Activated T-cell treated with anti-CD3 and anti-CD28 coated beads, Interleukin-2, amount 50 U/mL, for 72 hours (primary cell): ENCODE data around the gene TADA2B. TPM values are rescaled to one million over a fixed set of nuclear protein-coding genes. Genes with fewer than 3 reads are reported as not detected.
A peak's percentile ranks its signal among the peaks of the same experiment; 100 is the strongest.

Experiments
- ATAC-seq, 2 donors: fragments of 150-1000 bp; cut with Tn5 transposase; replicated peaks in 1 of 2; 2 replicates each; pipeline ENCODE4 v1.10.0; 2021; ENCODE audit warnings: moderate library complexity in 2 of 2, mild to moderate bottlenecking in 1 of 2
- DNase-seq, 2 donors: peaks; one replicate each; pipeline ENCODE4 v3.0.0; 2021 to 2022; ENCODE audit warnings: mixed read lengths in 1 of 2
- H3K27ac Mint-ChIP-seq: one replicate; pipeline ENCODE4 v1.8.0; 2022; ENCODE audit warnings: mild to moderate bottlenecking, moderate library complexity, mixed read lengths
- H3K27me3 Mint-ChIP-seq: one replicate; pipeline ENCODE4 v1.8.0; 2022; ENCODE audit warnings: low read depth, mixed read lengths
- H3K36me3 Mint-ChIP-seq, 2 donors: one replicate each; pipeline ENCODE4 v1.8.0; 2022; ENCODE audit warnings: mixed read lengths in 2 of 2, mild to moderate bottlenecking in 1 of 2; ENCODE audit not compliant: insufficient read depth in 2 of 2
- H3K4me1 Mint-ChIP-seq: one replicate; pipeline ENCODE4 v1.8.0; 2022; ENCODE audit warnings: low read depth, mixed read lengths
- H3K4me3 Mint-ChIP-seq, 2 donors: one replicate each; pipeline ENCODE4 v1.8.0; 2022; ENCODE audit warnings: mild to moderate bottlenecking in 2 of 2, mixed read lengths in 2 of 2, moderate library complexity in 2 of 2
- H3K9me3 Mint-ChIP-seq, 2 donors: one replicate each; pipeline ENCODE4 v1.8.0; 2022; ENCODE audit warnings: mixed read lengths in 2 of 2
- total RNA-seq, 2 donors: library from RNA; stranded (reverse); gene quantifications; one replicate each; pipeline ENCODE4 v1.2.3, GENCODE V29; 2022

TADA2B gene
- total RNA-seq, 2 donors from 2014 or later = 14.5 to 15.3 TPM

DNA sequence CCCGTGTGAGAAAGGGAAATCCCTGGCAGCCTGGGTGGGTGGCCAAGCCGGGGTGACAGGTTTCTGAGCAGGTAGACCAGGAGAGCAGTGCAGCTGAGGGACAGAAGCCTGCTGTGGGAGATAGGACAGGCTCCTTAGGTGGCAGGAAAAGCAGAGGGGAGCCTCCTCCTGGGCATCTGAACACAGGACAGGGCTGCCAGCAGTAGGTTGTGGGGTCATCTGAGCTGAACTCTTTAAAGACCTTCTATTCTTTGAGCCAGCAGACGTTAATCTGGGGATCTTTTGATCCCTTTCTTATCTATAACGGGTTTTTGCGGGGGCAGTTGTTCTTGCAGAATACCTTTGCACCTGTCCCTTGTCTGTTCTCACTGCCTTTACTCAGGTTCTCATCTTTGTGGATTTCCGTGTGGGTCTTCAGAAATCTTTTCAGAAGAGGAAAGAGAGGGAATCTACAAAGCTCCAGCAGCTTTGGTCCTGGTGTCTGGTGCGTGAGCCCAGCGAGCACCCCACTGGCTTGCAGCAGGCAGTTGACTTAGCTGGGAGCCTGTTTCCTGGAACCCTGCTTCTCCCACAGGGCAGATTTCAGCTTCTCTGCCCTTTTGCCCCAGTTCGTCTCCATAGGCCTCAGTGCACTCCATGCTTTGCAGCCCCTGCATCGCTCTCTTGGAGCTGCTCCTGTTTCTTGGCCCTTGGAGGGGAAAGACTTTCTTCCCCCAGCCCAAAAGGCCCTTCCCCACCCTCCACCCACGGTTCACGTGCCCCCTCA is 35.8 kb upstream of the TADA2B start:
- Mint-ChIP-seq H3K4me3 (no peak overlapping the region), H3K36me3 (peaks cover 0 to 30% of the 10 kb centered on the region in 2 donors), H3K27me3 (no peaks in the 10 kb centered on the region), H3K4me1 (no peaks in the 10 kb centered on the region), H3K27ac (no peak overlapping the region), H3K9me3 (no peaks in the 10 kb centered on the region)
- no peak for ATAC-seq
- DNase-seq = no peak

DNA sequence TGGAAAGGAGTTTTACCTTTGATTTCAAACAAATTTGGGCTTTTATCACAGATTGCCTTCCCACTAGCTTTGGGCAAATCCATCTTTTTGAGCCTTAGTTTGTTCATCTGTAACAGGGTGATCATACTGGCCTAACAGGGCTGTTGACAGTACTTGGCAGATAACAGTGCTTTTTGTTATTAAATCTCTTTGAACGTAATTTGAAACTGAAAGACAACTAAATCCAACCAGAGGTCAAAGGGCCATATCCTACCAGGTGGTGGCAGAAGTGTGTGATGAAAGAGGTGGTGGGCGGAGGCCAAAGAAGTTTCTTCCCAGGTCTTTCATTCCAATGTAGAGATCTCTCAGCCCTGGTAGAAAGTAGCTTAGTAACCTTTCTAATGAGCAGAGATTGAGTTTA is 35.2 kb upstream of the TADA2B start:
- no peak for ATAC-seq

DNA sequence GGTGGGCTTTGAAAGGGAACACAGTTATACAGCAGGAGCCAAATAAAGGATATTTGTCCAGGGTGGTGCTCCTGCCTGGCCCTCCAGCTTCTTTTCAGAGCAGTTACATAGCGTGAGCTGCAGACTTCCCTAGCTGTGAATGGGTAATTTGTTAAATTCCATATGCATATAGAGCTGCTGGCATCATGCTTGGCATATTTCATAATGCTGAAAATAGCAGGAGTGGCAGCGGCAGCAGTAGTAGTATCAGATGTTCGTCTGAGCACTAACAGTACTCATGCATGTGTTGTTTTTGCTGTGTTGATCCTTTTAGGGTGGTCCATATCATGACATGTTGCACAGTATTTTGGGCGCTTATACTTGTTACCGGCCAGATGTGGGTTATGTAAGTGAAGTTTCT is 33.6 kb upstream of the TADA2B start:
- Mint-ChIP-seq H3K4me1 (no peaks in the 10 kb centered on the region), H3K27ac (no peak overlapping the region), H3K27me3 (no peaks in the 10 kb centered on the region), H3K9me3 (no peaks in the 10 kb centered on the region), H3K36me3 (peaks cover 0 to 20% of the 10 kb centered on the region in 2 donors), H3K4me3 (no peak overlapping the region)
- DNase-seq (no peak), ATAC-seq (no peak)

More for the DNA sequence above, 35.2 kb upstream of the TADA2B start:
- Mint-ChIP-seq H3K36me3 (peaks cover 0 to 27% of the 10 kb centered on the region in 2 donors), H3K27me3 (no peaks in the 10 kb centered on the region), H3K9me3 (no peaks in the 10 kb centered on the region), H3K27ac (peak overlapping the region; percentile 92), H3K4me3 (no peak overlapping the region), H3K4me1 (no peaks in the 10 kb centered on the region)
- no peak for DNase-seq

DNA sequence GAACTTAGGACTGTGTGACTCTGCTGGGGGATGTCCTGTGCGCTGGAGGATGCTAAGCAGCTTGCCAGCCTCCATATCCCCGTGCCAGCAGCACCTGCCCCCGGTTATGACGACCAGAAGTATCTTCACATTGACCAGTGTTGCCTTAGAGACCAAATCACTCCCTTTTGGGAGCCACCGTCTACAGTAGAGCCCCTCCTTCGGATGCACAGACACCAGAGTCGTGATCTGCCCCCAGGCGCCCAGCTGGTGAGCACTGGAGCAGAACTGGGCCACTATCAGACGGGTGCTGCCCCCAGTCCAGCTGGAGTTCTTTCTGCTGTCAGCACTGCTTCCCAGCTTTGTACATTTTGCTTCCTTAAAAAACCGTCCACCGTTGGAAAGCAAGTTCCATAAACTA is 30.0 kb upstream of the TADA2B start:
- DNase-seq (no peak), ATAC-seq (no peak)
- Mint-ChIP-seq H3K27me3 (no peaks in the 10 kb centered on the region), H3K4me1 (no peaks in the 10 kb centered on the region), H3K36me3 (peaks cover 0 to 13% of the 10 kb centered on the region in 2 donors), H3K27ac (no peak overlapping the region), H3K9me3 (no peaks in the 10 kb centered on the region), H3K4me3 (no peak overlapping the region)

DNA sequence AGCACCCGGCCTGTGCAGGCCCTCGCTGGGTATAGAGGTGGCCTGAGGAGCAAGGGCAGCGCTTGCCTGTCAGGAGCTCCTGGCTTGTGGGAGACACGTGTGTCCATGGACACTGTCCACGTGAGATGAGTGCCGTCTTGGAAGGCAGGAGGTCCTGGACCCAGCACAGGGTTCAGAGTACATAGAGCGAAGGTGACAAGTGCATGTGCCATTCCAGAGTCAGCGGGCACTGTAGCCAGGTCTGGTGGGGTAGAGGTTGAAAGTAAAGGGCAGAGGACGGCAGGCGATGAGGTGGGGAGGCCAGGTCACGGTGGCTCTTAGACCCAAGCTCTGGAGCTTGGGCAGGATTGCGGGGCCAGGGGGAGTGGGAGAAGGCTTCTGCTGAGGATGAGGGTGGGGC is 28.4 kb upstream of the TADA2B start:
- Mint-ChIP-seq H3K9me3 (no peaks in the 10 kb centered on the region), H3K36me3 (peaks cover 0 to 10% of the 10 kb centered on the region in 2 donors), H3K27ac (peak overlapping the region; percentile 4), H3K4me3 (no peak overlapping the region), H3K4me1 (no peaks in the 10 kb centered on the region), H3K27me3 (no peaks in the 10 kb centered on the region)
- DNase-seq = no peak
- no peak for ATAC-seq

DNA sequence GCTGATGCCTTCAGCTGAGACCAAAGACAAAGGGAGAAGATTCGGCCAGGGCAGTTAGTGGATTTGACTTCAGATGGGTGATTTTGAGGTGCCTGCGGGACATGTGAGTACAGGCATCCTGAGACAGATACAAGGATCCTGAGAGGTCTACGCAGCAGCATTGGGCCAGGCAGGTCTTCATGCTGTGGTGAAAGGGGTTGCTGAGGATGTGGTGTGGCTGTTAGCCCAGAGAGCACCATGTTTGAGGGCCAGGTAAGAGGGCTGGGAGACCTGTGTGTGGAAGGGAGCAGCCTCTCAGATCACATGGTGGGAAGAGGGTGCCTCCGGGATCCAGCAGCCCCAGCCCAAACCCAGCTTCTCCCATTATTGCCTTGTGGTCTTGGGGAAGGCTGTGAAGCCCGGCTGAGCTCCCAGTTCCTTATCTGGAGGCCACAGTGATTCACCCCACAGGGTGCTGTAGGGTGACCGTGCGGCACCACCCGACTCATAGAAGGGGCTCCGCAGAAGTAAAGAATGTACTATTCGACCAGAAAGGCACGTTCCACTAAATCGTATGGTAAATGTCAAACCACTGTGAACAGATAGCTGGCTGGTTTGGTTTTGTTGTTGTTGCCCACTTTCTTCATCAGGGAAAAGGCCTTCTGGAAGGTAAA is 27.7 kb upstream of the TADA2B start:
- no peak overlapping the region for H3K4me3 Mint-ChIP-seq
- H3K4me1 Mint-ChIP-seq = no peaks in the 10 kb centered on the region
- no peaks in the 10 kb centered on the region for H3K27me3 Mint-ChIP-seq
- H3K9me3 Mint-ChIP-seq = no peaks in the 10 kb centered on the region
- no peak for ATAC-seq
- no peak for DNase-seq
- H3K27ac Mint-ChIP-seq = no peak overlapping the region
- H3K36me3 Mint-ChIP-seq = peaks cover 0 to 7% of the 10 kb centered on the region in 2 donors

DNA sequence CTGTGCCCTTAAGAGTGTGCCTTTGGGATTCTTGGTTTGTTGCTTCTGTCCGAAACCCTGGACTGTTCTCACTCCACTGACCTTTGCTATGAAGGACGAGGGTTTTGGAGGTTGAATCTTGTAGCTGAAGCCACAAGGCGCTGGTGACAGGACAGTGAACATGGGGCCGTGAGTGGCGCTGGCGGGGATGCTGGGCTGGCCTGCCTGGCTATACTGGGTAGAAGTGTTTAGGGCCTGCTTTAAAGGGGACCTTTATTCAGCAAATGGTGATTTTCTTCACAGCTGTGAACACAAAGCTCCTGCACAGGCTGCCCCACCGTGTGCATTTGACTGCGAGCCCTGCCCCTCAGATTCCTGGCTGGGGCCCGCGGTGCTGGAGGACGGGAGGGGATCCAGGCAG is 27.1 kb upstream of the TADA2B start:
- Mint-ChIP-seq H3K9me3 (no peaks in the 10 kb centered on the region), H3K27me3 (no peaks in the 10 kb centered on the region), H3K27ac (no peak overlapping the region), H3K4me1 (no peaks in the 10 kb centered on the region), H3K36me3 (peaks cover 0 to 4% of the 10 kb centered on the region in 2 donors), H3K4me3 (no peak overlapping the region)
- ATAC-seq (no peak), DNase-seq (no peak)

DNA sequence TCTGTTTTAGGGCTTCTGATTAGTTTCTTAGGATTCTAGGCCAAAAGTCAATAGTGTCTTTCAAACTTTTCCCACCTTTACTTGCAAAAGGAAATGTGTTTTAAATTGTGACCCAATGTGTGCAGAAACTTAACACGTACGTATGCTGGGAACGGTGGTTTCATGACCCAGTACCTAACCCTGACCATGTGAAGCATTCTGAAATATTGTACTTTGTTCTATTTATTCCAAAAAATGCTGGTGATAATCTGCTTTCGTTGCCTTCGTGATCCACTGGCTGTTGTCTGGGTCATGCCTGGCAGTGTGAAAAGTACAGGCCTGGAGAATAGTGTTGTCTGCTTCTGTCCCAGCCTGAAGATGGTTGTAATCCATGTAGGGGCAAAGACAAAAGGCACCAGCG is 26.7 kb upstream of the TADA2B start:
- Mint-ChIP-seq H3K27ac (no peak overlapping the region), H3K4me1 (no peaks in the 10 kb centered on the region), H3K4me3 (no peak overlapping the region), H3K36me3 (peaks cover 0 to 7% of the 10 kb centered on the region in 2 donors), H3K9me3 (no peaks in the 10 kb centered on the region), H3K27me3 (no peaks in the 10 kb centered on the region)
- no peak for ATAC-seq
- DNase-seq = no peak

DNA sequence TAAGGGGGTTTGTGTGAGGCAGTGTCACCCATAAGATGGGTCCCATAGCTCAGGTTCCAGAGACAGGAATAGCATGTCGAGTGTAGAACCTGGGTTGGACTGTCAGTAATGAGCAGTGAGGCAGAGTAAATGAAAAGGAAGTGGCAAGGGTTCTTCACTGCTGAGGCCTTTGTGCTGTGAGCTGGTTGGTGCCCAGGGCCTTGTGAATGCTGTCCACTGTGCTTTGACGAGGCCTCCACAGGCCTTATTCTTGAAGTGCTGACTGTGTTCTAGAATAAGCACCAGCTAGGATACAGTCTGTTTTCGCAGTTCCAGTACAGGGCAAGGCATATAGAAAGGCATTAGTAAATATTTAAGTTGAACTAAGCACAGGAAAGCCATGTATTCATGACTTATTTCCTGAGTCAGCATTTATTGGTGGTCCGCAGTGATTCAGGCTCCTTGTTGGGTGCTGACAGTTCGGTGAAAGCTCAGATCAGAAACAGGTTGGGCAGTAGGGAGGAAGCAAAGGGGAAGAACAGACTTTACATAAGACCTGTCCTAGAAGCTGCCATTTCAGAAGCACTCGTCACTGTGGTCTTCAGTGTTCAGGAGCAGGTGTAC is 25.6 kb upstream of the TADA2B start:
- Mint-ChIP-seq H3K9me3 (no peaks in the 10 kb centered on the region), H3K36me3 (peaks cover 0 to 7% of the 10 kb centered on the region in 2 donors), H3K27ac (no peak overlapping the region), H3K27me3 (no peaks in the 10 kb centered on the region), H3K4me1 (no peaks in the 10 kb centered on the region), H3K4me3 (no peak overlapping the region)
- DNase-seq (no peak), ATAC-seq (no peak)

DNA sequence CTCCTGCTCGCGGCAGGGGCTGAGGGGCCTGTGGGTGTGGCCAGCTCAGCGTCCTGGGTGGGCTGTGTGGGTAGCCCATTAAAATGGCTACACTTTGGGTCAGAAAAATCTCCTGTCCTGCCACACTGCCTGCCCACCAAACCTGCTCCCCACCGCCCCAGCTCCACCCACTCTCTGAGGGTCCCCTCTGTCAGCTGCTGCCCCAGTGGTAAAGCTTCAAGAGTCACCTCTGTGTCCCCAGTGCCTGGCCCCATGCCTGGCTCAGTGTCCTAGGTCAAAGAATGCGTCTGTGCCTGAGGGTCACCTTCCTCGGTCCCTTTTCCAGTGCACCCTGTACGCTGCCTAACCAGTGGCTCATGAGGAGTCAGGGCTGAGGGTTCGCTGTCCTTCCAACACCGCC is 24.9 kb upstream of the TADA2B start:
- H3K4me3 Mint-ChIP-seq = no peak overlapping the region
- ATAC-seq = no peak
- peaks cover 0 to 7% of the 10 kb centered on the region in 2 donors for H3K36me3 Mint-ChIP-seq
- no peaks in the 10 kb centered on the region for H3K4me1 Mint-ChIP-seq
- H3K27ac Mint-ChIP-seq = no peak overlapping the region
- H3K9me3 Mint-ChIP-seq = no peaks in the 10 kb centered on the region
- DNase-seq = no peak
- H3K27me3 Mint-ChIP-seq = no peaks in the 10 kb centered on the region

DNA sequence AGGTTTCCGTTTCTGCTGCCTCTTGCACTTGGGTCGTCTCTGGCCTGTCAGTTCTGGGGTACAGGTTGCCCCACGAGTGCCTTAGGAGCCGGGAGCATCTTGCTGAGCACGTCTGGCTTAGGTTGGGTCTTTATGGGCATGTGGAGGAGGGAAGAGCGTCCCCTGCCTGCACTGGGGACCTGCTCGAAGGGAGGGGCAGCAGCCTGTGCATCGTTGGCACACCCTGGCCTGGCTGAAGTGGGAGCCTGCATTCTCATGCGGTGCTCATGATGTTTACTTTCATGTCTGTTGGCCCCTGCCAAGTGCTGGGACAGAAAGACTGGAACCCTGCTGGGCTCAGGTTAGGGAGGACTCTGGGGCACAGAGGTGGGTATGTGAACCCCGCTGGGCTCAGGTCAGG is 23.8 kb upstream of the TADA2B start:
- H3K27me3 Mint-ChIP-seq = no peaks in the 10 kb centered on the region
- peaks cover 0 to 7% of the 10 kb centered on the region in 2 donors for H3K36me3 Mint-ChIP-seq
- no peak overlapping the region for H3K4me3 Mint-ChIP-seq
- no peaks in the 10 kb centered on the region for H3K4me1 Mint-ChIP-seq
- no peak for DNase-seq
- no peak overlapping the region for H3K27ac Mint-ChIP-seq
- ATAC-seq = no peak
- H3K9me3 Mint-ChIP-seq = no peaks in the 10 kb centered on the region

DNA sequence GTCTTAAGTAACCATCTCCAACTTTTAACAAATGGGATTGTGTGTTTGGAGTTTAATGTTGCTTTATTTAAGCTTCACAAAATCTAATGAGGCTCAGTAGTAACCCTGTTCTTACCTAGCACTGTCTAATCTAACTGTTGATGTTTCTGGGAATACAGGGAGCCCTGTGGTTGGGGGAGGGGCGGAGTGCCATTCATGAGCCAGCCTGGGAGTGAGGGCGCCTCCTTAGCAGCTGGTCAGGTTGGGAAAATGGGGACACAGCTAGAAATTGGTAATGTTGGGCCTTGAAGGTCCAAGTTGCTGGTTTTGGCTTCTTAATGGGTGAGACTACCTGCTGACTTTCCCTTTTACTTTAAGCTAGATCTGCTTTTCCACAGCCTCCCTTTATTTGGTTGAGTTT is 22.9 kb upstream of the TADA2B start:
- H3K4me3 Mint-ChIP-seq = no peak overlapping the region
- no peak for ATAC-seq
- H3K9me3 Mint-ChIP-seq = no peaks in the 10 kb centered on the region
- DNase-seq = no peak
- H3K27me3 Mint-ChIP-seq = no peaks in the 10 kb centered on the region
- H3K4me1 Mint-ChIP-seq = no peaks in the 10 kb centered on the region
- peaks cover 0 to 6% of the 10 kb centered on the region in 2 donors for H3K36me3 Mint-ChIP-seq
- peak overlapping the region; percentile 23 for H3K27ac Mint-ChIP-seq

DNA sequence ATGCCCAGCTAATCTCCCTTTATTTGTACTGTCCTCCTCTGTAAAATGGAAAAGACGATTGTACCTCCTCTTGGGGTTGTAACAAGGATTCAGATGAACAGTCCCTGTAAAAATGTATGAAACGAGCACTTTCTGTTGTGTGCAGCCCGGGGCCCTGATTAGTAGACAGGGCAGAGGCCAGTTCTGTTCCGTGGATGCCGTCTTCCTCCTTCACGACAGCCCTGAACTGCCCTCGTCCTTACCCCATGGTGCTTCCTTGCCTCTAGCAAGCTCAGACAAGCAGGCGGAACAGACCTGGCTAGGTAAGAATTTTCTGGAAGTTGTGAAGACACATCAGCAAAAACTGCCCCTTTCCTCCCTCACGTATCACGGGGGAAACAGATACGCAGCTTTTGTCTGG is 22.3 kb upstream of the TADA2B start:
- Mint-ChIP-seq H3K4me1 (no peaks in the 10 kb centered on the region), H3K9me3 (no peaks in the 10 kb centered on the region), H3K36me3 (peaks cover 0 to 7% of the 10 kb centered on the region in 2 donors), H3K27me3 (no peaks in the 10 kb centered on the region), H3K4me3 (no peak overlapping the region), H3K27ac (peak overlapping the region; percentile 68)
- ATAC-seq (no peak), DNase-seq (no peak)
